Ishikawa (cell line): ENCODE results near the gene UHMK1.

Experiments
- CREB1 ChIP-seq: IDR thresholded peaks from 2 replicates; pipeline ENCODE4 v1.6.1; 2012; ENCODE audit warnings: low read depth
- FOXM1 ChIP-seq: IDR thresholded peaks from 2 replicates; pipeline ENCODE4 v1.6.1; 2012; ENCODE audit warnings: low read depth, borderline replicate concordance
- RAD21 ChIP-seq: IDR thresholded peaks from 2 replicates; pipeline ENCODE4 v1.6.1; 2012; ENCODE audit warnings: low read depth
- REST ChIP-seq: IDR thresholded peaks from 2 replicates; pipeline ENCODE4 v1.6.1; 2012; ENCODE audit warnings: low read depth, mild to moderate bottlenecking
- TAF1 ChIP-seq: IDR thresholded peaks from 2 replicates; pipeline ENCODE4 v1.6.1; 2012; ENCODE audit warnings: low read depth, mild to moderate bottlenecking
- TCF12 ChIP-seq: IDR thresholded peaks from 2 replicates; pipeline ENCODE4 v1.6.1; 2012; ENCODE audit warnings: low read depth
- USF1 ChIP-seq: IDR thresholded peaks from 2 replicates; pipeline ENCODE4 v1.6.1; 2012

- no peak for TF ChIP-seq TCF12
- TF ChIP-seq REST, result no peak
- no peak for TF ChIP-seq TAF1
- no peak for TF ChIP-seq CREB1
- no peak for TF ChIP-seq RAD21
- no peak for TF ChIP-seq FOXM1
- no peak for TF ChIP-seq USF1
Observed at GRCh38 chr1:162549001-162549400, 51.4 kb downstream of the UHMK1 start.
